ENCODE results near the gene ZFAND3.
"Not testable (repeated sequence)": the region's sequence is repeated elsewhere in the genome, so short reads cannot be mapped to it uniquely, and the experiment has no call there.

ZFAND3 gene

DNA sequence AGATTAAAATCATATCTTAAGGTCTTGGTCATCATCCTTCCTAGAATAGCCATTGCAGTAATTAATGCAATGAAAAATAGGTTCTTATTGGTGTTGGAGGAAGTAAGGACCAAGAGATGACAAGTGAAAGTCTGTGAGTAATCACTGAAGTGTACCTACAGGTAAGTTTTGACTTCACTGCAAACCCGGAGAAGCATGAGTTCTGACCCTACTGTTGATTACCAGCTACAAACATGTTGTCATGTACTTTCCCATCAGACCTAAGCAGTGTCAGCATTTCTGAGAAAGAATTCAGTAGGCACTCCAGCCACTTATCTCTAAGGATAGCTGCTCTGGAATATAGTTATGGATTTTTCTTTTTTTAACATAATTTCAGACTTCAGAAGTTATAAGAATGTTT, 280.9 kb downstream of the ZFAND3 start:
- no peak for DNase-seq

DNA sequence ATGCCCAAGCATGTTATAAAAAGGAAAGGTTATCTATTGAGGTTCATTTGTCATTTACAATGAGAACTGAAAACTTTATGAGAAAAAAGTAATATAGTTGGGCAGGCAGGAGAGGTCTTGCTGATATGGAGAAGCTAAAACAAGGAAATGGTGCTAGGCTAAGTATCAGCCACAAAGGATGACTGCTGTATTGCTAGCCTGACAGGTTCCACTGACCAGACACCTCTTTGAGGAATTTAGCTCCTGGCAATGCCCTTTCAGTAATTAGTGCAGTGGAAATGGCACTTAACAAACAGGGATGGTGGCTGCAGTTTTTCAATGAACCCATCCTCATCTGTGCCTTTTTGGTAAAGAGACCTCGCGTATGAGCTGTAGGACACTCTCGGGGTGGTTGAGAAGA, 284.4 kb downstream of the ZFAND3 start:
- no peak for DNase-seq

- no peak for DNase-seq
These were observed 285.5 kb downstream of the ZFAND3 start for GRCh38 chr6:38105066-38105465.

DNA sequence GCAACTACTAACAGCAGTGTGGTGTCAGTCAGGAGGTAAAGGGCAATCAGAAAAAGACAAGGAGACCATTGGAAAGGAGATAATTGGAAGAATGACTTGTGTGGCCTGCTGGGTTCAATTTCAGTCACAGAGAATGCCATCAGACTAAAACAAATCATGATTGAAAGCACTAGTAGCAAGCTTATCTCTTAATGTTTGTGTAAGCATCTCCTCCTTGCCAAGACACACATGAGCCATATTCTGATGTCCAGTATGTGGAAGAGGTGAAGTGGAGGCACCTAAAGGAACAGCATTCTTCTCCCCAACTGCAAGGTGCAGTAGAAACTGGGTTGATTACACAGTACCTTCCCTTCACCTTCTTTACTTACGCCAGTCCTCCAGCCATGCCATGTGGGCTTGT, 287.5 kb downstream of the ZFAND3 start:
- DNase-seq, result no peak

DNA sequence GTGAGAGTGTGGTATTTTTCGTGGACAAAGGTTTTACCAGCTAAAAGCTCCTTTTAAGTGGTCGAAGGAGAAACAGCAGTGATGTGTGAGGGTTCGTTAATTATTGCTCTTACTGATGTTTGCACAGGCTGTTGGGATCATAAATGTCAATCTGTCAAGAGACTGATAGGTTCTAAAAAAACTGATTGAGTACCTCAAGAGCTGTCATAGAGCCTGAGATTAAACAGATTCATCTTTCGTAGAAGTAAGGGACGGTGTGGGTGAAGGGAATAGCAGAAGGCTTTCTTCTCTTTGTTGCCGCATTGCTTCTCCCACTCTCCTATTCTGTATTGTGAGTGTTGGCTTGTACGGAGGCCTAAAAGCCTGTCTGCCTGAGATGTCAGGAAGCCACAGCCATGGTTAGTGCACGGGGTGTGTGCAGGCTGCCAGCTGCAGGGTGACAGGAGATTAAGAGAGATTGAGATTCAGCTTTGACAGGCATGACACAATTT, 291.0 kb downstream of the ZFAND3 start:
- DNase-seq, result no peak

- DNase-seq, result no peak
These were observed 292.7 kb downstream of the ZFAND3 start for GRCh38 chr6:38112181-38112580.

- DNase-seq, result no peak
These were observed 294.5 kb downstream of the ZFAND3 start for GRCh38 chr6:38113825-38114576.

- no peak for DNase-seq
These were observed 295.6 kb downstream of the ZFAND3 start for GRCh38 chr6:38114976-38115625.

GRCh38 chr6:38115626-38116008, 296.1 kb downstream of the ZFAND3 start:
- no peak for DNase-seq

GRCh38 chr6:38116248-38116647, 296.7 kb downstream of the ZFAND3 start:
- no peak for DNase-seq

GRCh38 chr6:38117281-38117680, 297.8 kb downstream of the ZFAND3 start:
- DNase-seq, result no peak

GRCh38 chr6:38118791-38119365, 299.4 kb downstream of the ZFAND3 start:
- no peak for DNase-seq

DNA sequence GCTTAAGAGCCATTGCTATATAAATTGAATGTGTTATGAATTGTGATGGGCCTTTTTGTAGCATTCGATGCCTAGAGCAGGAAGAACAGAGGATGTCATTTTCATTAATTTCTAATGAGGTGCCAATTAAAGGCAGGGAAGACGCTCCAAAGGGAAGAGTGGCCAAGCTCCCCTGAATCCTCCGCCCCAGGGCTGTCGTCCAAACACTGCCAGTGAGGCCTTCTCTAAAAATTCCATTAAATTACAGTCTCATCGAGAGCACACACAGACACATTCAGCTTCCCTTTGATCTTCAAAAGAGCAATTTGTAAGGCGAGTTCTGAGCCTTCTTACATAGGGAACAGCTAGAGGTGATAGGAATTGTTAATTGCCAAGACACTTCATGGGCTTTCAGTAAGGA, 300.0 kb downstream of the ZFAND3 start:
- DNase-seq, result no peak

DNA sequence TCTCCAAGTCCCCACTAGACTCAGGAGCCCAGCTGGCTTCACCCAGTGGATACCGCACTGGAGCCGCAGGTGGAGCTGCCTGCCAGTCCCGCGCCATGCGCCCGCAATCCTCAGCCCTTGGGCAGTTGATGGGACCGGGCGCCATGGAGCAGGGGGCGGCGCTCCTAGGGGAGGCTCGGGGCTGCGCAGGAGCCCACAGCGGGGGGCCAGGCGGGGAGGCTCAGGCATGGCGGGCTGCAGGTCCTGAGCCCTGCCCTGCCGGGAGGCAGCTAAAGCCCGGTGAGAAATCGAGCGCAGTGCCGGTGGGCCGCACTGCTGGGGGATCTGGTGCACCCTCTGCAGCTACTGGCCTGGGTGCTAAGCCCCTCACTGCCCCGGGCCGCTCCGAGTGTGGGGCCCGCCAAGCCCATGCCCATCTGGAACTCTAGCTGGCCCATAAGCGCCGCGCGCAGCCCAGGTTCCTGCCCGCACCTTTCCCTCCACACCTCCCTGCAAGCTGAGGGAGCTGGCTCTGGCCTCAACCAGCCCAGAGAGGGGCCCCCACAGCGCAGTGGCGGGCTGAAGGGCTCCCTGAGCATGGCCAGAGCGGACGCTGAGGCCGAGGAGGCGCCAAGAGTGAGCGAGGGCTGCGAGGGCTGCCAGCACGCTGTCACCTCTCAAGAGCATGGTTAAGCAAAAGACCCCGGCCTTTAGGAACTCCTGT, 304.8 kb downstream of the ZFAND3 start:
- DNase-seq, result not testable (repeated sequence)

DNA sequence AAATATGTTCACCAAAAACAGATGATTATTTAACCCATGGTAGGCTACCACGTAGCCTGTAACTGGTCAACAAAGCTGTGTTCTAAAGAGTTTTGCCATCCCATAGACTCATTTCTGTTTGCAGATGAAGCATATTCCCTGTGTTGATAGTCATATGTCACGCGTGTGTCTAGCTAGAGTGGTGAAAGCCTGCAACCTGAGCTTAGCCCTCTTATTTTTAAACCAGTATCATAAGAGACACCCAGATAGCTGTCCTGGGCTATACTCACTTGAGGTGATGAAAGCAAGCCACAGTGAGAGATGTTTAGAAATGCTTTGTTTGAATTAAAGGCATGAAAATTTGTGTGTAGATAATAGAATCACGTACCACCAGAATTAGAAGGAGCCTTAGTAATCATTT, 307.8 kb downstream of the ZFAND3 start:
- DNase-seq, result no peak

GRCh38 chr6:38131527-38131965, 312.0 kb downstream of the ZFAND3 start:
- DNase-seq, result no peak

GRCh38 chr6:38133932-38134703, 314.6 kb downstream of the ZFAND3 start:
- no peak for DNase-seq

DNA sequence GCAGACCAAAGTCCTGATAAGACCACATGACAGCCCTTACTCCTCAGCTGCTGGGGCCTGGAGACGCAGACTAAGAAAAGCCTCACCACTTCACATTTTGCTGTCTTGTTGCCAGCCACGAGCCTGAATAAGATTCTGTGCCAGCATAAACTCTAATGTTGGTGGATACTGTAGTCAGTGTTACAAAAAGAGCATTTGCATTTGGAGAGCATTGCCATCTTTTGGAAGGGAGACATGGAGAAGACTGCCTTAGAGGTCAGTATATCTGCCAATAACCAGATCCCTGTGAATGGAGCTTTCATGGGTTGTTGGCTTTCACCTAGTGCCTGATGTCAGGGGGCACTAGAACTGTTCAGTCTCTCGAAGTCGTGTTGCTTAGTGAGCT, 315.2 kb downstream of the ZFAND3 start:
- no peak for DNase-seq

DNA sequence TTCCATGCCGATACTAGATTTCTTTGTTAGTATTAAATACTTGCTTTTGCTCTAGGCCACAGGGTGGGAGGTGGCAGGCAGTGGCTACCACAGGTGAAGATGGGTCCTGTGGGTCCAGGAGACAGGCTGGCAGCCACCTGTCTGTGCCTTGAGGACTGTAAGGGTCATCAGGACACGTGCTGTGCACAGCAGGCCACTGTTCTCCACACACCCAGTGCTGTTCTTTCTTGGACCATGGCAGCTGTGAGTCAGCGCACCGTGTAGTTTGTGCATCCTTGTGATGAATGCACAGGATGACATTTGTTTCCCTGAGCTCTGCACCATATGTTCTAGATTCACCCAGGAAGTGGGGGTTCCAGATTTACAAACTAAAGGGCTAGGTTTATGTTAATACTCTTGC, 317.0 kb downstream of the ZFAND3 start:
- DNase-seq, result no peak

GRCh38 chr6:38137608-38138265, 318.2 kb downstream of the ZFAND3 start:
- DNase-seq, result no peak

DNA sequence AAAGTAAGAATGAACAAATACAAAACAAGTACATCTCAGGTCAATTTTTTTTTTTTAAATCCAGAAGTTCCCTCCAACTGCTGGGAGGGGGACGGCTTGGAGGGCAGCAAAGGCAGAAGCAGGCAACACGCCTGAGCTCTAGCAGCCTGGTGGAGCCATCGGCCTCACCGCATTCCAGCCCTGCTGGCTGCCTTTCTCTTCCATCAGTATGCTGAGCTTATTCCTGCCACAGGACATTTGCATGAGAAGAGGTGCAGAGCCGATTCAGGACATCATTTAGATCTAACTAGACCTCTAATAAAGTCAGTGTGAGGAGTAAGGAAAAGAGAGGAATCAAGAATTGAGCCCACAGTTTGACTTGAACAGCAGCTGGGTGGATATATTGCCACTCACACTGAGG, 318.8 kb downstream of the ZFAND3 start:
- DNase-seq, result no peak

GRCh38 chr6:38141085-38141484, 321.6 kb downstream of the ZFAND3 start:
- no peak for DNase-seq

Measured in SW 1271 (cell line).